HG02852 (cell line): Measurements from ENCODE around the gene TGFBR1.

Experiments used
- ATAC-seq: cut with Tn5 transposase; IDR thresholded peaks from one replicate; pipeline ENCODE4 v1.9.1; 2021; ENCODE audit warnings: mild to moderate bottlenecking, moderate library complexity; ENCODE audit not compliant: unreplicated experiment

Gene TGFBR1

DNA sequence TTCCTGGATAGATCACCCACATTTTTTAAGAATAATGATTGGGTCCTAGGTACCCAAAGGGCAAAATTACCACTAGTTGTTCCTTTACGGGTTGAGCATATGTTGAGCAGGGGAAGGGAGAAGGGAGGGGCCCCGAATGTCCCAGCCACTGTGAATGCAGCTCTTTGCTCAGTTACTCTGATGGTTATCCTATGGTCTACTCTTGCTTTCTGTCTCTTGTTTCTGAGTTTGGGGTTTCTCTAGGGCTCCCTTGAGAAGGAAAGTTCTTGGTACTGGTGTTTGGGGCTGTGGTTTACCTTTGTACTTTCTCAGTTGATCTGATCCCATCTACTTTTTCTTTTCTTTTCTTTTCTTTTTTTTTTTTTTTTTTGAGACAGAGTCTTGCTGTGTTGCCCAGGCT is 61.2 kb downstream of the TGFBR1 start:
- no peak for ATAC-seq

GRCh38 chr9:99167119-99167518 is 62.2 kb downstream of the TGFBR1 start:
- ATAC-seq: no peak

DNA sequence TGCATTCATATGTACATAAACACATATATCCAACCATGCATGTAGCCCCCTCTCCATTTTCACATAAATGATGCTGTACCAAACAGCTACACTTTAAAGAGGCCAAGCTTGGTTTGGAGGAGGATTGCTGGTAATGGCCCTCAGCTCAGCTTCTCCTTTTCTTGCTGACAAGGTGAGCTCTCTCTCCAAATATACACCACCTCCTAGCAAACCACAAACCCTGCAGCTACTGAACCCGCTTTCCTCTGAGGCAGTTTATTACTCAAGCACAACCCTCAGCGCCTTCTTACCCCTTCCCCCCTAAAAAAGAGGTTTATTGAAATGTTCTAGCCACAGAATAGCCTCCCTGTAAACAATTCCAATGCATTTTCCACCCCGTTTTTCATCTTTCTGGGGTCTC is 62.8 kb downstream of the TGFBR1 start:
- ATAC-seq: peak; percentile 59

DNA sequence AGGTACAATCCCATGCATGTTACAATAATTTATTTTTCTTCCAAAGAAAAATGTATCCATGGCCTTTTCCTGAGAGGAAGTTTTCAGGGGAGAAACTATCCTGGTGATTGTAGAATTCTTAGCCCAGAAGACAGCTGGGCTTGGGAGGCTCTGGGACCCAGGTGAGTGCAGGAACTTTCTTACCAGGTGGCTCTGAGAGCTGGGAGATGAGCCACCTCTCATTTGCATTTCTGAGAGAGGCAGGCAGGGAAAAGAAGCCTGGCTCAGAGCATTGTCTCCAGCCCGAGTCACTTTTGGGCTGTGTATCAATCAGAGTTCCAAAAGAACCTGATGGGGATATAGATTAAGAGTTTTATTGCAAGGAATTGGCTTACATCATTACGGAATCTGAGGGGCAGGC is 64.2 kb downstream of the TGFBR1 start:
- no peak for ATAC-seq

GRCh38 chr9:99169982-99170761 is 65.3 kb downstream of the TGFBR1 start:
- ATAC-seq: no peak

GRCh38 chr9:99171225-99172123 is 66.6 kb downstream of the TGFBR1 start:
- no peak for ATAC-seq

DNA sequence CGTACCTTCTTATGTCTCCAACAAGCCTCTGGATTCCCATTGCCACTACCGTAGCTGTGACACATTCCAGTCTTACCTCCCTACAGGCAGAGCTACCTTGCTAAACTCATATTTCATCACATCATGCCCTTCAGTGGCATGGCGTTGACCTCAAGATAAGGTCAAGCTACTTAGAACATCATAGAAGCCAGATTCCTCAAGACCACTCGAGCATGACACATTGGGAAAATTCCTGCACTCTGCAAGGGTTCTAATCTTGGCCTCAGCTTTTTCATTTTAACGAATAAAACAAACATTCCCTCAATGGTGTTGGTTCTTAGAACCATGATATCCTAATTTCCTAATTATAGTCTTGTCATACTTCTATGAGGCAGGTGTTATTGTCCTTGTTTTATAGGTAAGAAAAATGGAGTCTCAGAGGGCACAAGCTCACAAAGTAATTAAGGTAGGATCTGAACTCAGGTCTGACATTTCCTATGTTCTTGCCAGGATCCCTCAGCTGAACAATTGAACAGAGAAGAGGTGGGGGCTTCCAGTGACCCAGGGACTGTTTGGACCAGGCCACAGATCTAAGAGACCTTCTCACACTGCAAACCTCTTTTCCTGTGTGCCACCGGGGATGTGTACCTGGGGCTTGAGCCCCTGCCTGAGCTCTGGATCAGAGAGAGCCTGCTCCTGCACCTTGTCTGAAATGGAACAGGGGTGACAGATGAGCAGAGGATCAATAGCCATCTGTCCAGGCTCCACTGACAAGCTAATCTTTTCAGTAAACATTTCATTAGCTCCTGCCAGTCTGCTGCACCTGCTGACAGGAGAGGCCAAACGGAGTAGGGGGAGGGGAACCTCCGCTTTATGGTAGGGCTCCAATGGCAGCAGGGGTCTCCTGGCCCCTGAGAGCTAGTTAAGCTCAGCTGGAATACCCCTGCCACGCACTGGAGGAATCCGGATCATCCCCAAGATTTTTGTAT is 67.5 kb downstream of the TGFBR1 start:
- ATAC-seq: no peak

- no peak for ATAC-seq
Measured at GRCh38 chr9:99173570-99174504, 68.9 kb downstream of the TGFBR1 start.

- ATAC-seq: no peak
Measured at GRCh38 chr9:99176527-99177013, 71.7 kb downstream of the TGFBR1 start.

- ATAC-seq: no peak
Measured at GRCh38 chr9:99177576-99178366, 72.9 kb downstream of the TGFBR1 start.

DNA sequence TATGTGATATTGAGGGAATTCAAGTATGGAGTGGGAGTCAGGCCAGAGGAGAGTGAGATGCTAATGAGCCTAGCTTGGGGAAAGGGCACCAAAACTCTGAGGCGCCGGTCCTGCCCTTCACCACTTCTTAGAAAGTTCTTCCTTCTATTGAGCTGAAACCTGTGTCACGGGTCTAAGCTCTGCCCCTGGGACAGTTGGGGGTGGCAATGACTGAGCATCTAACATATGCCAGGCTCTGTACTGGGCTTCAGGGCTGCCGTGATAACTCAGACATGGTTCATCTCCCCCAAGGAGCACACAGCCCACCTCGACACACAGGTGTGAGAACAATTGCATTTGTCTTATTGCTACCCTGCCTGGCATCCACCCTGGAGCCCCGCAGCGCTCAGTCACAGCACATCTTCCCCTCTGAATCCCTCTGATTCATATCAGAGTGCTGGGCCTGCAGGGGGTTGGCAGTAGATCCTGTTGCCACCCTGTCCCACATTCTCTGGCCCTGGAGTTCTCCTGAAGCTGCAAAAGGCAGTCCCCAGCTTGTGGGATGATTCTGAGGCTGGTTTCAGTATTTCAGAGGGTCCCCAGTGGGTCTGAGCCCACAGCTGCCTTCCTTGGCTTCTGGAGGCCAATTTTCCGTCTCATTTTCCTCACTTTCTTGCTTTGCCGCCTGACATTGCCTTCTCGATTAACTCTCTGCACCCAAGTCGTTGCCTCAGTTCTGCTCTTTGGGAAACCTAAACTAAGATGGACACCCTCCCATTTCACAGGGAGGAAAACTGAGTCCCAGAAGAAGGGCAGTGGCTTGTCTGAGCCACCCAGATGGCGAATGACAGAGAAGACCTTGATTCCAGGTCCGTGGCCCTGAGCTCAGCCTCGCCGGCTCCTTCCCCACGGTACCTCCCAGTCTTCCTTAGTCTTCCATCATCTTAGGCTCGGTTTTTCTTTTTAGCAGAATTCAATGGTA is 74.3 kb downstream of the TGFBR1 start:
- ATAC-seq: no peak

DNA sequence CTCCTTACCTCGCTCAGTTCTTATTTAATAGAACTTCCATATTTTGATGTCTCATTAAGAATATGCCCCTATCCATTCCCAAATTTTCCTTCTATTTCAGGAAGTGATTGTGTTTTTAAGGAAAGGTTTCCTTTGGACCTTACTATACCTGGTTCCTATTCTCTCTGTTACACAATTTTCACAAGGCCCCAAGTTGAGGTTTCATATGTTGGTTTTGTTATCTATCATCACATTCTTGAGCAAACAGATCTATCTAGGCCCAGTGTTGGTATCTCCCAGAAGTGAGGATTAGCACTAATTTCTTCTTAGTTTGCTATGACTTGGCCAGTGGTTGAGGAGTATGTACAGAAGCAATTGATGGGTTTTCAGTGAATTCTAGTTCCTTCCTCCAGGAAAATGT is 75.3 kb downstream of the TGFBR1 start:
- ATAC-seq: peak; percentile 40

DNA sequence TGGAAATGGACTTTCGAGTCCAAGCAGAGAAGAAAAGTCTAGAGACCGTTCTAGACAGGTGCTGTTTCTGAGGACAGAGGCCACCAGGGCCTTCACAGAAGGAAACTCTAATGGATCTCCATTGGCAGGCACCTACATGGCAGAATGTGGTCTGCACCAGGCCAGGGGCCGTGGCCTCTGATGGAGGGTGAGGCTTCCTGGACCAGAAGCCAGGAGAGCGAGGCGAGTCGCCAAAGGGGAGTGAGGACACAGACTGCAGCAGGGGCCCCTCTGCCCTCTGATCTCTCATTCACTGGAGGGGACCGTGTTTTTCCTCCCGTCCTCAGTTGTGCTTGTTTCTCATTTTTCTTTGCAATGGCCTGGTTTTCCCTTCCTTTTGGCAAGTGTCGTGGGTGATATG is 75.7 kb downstream of the TGFBR1 start:
- no peak for ATAC-seq

GRCh38 chr9:99181206-99181605 is 76.3 kb downstream of the TGFBR1 start:
- no peak for ATAC-seq

DNA sequence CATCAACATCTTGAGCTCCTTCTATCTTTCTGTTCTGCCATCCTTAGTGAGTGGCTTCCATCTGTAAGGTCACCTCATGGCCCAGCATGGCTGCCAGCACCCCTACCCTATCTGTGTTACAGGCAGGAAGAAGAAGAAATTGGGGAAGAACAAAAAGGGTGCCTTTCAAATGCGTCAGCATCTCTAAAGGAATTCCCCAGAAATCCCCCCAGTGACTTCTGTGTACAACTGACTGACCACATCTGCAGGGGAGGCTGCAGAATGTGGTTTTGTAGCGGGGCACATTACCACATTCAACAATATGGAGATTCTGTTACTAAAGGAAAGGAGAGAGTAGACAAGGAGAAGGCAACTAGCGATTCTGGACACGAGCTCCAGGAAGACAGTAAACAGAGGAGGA is 76.7 kb downstream of the TGFBR1 start:
- ATAC-seq: peak; percentile 53

DNA sequence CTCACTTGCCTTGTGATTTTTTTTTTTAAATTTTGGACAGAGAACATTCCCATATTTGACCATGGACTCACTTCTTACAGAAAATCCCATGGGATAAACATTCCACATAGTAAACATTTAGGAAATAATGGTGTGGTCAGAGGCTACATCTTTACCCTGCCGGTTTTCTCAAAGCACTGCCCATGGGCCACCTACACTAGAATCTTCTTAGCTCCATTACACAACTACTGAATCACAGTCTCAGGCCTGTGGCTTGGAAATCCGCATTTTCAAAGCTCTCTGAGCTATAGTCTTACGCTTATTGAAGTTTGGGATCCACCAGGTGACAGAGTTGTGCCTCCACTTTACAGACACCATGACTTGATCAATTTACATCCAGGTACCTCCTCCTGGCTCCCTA is 77.4 kb downstream of the TGFBR1 start:
- ATAC-seq: no peak

DNA sequence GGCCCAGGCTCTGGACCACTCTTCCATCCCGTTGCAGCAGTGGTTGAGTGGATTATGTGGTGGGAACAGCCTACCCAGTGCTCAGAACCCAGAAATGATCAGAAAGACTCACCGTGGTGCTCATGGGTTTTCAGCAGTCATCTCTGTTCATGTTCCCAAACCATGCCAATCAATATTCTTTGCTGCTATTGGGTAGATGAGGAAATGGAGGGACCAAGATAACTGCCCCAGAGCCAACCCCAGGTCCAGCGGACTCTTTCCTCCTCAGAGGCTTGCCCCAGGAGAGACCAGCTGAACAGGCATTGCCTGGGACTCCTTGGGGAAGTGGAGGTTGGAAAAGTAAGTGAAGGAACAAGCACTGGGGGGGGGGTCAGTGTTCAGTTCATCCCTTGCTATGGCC is 78.7 kb downstream of the TGFBR1 start:
- ATAC-seq: no peak

DNA sequence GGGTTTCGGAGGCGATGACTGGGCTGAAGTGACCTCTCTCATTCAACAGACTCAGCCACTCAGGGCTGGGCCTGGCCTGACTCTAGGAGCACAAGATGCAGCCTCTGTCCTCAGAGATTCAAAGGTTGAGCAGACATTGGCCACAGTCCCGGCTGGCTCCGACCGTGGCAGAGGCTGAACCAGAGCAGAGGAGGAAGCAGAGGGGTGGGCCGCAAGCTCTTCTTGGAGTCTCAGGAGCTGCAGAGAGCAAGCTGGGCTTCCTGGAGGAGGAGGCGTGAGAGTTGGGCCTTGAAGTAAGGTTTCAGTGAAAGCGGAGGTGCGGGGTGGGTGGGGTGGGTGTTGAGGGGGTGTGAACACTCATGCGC is 79.2 kb downstream of the TGFBR1 start:
- ATAC-seq: no peak
